NCI-H82 treated with DMSO at 0.1 percent for 48 hours (cell line): Measurements from ENCODE around the gene ZNF74.
A peak's percentile ranks its signal among the peaks of the same experiment; 100 is the strongest.
"Not testable (repeated sequence)": the region's sequence is repeated elsewhere in the genome, so short reads cannot be mapped to it uniquely, and the experiment has no call there.

Source experiments
- DNase-seq: peaks from one replicate; lab custom pipeline; 2025; ENCODE audit not compliant: unreplicated experiment; lab: John Stamatoyannopoulos, UW

ZNF74 gene

GRCh38 chr22:20441631-20442484 is 47.9 kb downstream of the ZNF74 start:
- no peak for DNase-seq

GRCh38 chr22:20442485-20443284 is 48.7 kb downstream of the ZNF74 start:
- DNase-seq = no peak

- no peak for DNase-seq
Measured at GRCh38 chr22:20444325-20444724, 50.4 kb downstream of the ZNF74 start.

GRCh38 chr22:20446383-20446970 is 52.5 kb downstream of the ZNF74 start:
- no peak for DNase-seq

- DNase-seq = no peak
Measured at GRCh38 chr22:20448630-20449029, 54.7 kb downstream of the ZNF74 start.

- no peak for DNase-seq
Measured at GRCh38 chr22:20449819-20450550, 56.0 kb downstream of the ZNF74 start.

- no peak for DNase-seq
Measured at GRCh38 chr22:20450551-20450906, 56.6 kb downstream of the ZNF74 start.

- not testable (repeated sequence) for DNase-seq
Measured at GRCh38 chr22:20451129-20451778, 57.3 kb downstream of the ZNF74 start.

GRCh38 chr22:20451920-20452319 is 58.0 kb downstream of the ZNF74 start:
- no peak for DNase-seq

- DNase-seq = no peak
Measured at GRCh38 chr22:20453222-20453621, 59.3 kb downstream of the ZNF74 start.

GRCh38 chr22:20455709-20456063 is 61.7 kb downstream of the ZNF74 start:
- no peak for DNase-seq

GRCh38 chr22:20456064-20456721 is 62.2 kb downstream of the ZNF74 start:
- DNase-seq = peak; percentile 46

GRCh38 chr22:20456722-20457076 is 62.7 kb downstream of the ZNF74 start:
- DNase-seq = no peak

- DNase-seq = no peak
Measured at GRCh38 chr22:20457506-20458240, 63.7 kb downstream of the ZNF74 start.
